ENCODE data around the gene RBM15.

Gene RBM15

GRCh38 chr1:110320168-110320518 is 19.0 kb upstream of the RBM15 start:
- DNase-seq, result no peak

- DNase-seq, result no peak
Measured at GRCh38 chr1:110321045-110321444, 18.1 kb upstream of the RBM15 start.

GRCh38 chr1:110321846-110322245 is 17.3 kb upstream of the RBM15 start:
- no peak for DNase-seq

- DNase-seq, result no peak
Measured at GRCh38 chr1:110324667-110325066, 14.5 kb upstream of the RBM15 start.

GRCh38 chr1:110326826-110327225 is 12.4 kb upstream of the RBM15 start:
- DNase-seq, result no peak

GRCh38 chr1:110328274-110328673 is 10.9 kb upstream of the RBM15 start:
- no peak for DNase-seq

GRCh38 chr1:110328700-110329099 is 10.5 kb upstream of the RBM15 start:
- DNase-seq, result no peak

GRCh38 chr1:110335265-110335664 is 3.9 kb upstream of the RBM15 start:
- DNase-seq, result no peak

- no peak for DNase-seq
Measured at GRCh38 chr1:110336300-110337039, 2.7 kb upstream of the RBM15 start.

- DNase-seq, result no peak
Measured at GRCh38 chr1:110337704-110338308, 1.4 kb upstream of the RBM15 start.

- DNase-seq, result peak; percentile 92
Measured at GRCh38 chr1:110338309-110338885, 780 bp upstream of the RBM15 start.

- DNase-seq, result no peak
Measured at GRCh38 chr1:110339407-110340206, 430 bp downstream of the RBM15 start.

GRCh38 chr1:110340207-110340468 is 961 bp downstream of the RBM15 start:
- no peak for DNase-seq

- no peak for DNase-seq
Measured at GRCh38 chr1:110341146-110341871, 2.1 kb downstream of the RBM15 start.

GRCh38 chr1:110341872-110342331 is 2.7 kb downstream of the RBM15 start:
- DNase-seq, result no peak

GRCh38 chr1:110343249-110343648 is 4.1 kb downstream of the RBM15 start:
- DNase-seq, result no peak

GRCh38 chr1:110344152-110344551 is 5.0 kb downstream of the RBM15 start:
- DNase-seq, result no peak

GRCh38 chr1:110345480-110345879 is 6.3 kb downstream of the RBM15 start:
- no peak for DNase-seq

- no peak for DNase-seq
Measured at GRCh38 chr1:110346690-110347089, 7.5 kb downstream of the RBM15 start.

GRCh38 chr1:110347182-110347893 is 8.2 kb downstream of the RBM15 start:
- DNase-seq, result no peak

GRCh38 chr1:110348050-110348449 is 8.9 kb downstream of the RBM15 start:
- no peak for DNase-seq

GRCh38 chr1:110348771-110349170 is 9.6 kb downstream of the RBM15 start:
- no peak for DNase-seq
